Breast epithelium (tissue), 3 donors: ENCODE data around the gene PRPF6.

Experiments
- POLR2A ChIP-seq: fragments of 450-650 bp; IDR thresholded peaks from one replicate; pipeline ENCODE4 v1.6.1; 2016; ENCODE audit warnings: antibody characterized with exemption, mild to moderate bottlenecking, moderate library complexity
- TF ChIP-seq, protein P1 (sequence below), 3 donors: fragments of 450-650 bp; IDR thresholded peaks; one replicate each; pipeline ENCODE4 v1.5.1; 2016 to 2017; ENCODE audit warnings: antibody characterized with exemption in 3 of 3, mild to moderate bottlenecking in 3 of 3, moderate library complexity in 3 of 3

DNA sequence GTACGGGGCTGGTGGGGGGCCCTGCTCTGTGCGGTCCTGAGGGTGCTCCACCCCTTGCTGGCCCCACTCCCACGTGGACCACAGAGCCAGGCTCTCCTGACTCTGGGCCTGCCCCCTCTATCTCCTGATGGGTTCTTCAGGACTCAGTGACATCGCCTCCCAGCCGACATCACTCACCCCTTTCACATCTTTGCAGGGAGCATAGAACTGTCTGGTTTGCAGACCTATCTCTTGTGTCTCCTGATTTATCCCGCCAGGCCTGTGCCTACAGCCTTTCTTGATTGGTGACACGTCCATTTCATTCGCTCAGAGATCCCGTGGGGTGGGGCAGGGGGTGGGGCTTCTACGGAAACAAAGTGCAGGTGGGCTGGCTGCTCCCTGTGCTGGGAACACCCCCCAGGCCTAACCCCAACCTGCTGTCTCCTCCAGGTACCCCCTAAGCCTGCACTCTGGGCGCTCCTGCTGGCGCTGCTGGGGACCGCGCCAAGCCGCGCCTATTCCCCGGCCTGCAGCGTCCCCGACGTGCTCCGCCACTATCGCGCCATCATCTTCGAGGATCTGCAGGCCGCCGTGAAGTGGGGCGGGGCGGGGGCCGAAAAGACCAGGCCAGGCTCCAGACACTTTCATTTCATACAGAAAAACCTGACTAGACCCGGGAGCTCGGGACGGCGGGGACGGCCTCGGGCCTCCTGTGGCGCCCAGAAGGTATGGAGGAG is 56.7 kb downstream of the PRPF6 start:
- TF ChIP-seq, protein P1, sequence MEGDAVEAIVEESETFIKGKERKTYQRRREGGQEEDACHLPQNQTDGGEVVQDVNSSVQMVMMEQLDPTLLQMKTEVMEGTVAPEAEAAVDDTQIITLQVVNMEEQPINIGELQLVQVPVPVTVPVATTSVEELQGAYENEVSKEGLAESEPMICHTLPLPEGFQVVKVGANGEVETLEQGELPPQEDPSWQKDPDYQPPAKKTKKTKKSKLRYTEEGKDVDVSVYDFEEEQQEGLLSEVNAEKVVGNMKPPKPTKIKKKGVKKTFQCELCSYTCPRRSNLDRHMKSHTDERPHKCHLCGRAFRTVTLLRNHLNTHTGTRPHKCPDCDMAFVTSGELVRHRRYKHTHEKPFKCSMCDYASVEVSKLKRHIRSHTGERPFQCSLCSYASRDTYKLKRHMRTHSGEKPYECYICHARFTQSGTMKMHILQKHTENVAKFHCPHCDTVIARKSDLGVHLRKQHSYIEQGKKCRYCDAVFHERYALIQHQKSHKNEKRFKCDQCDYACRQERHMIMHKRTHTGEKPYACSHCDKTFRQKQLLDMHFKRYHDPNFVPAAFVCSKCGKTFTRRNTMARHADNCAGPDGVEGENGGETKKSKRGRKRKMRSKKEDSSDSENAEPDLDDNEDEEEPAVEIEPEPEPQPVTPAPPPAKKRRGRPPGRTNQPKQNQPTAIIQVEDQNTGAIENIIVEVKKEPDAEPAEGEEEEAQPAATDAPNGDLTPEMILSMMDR (IDR thresholded peaks at IDR 0.05), result no peak
- no peak for TF ChIP-seq POLR2A
